Measurements from ENCODE around the gene FTO.
A peak's percentile ranks its signal among the peaks of the same experiment; 100 is the strongest.
"Not testable (repeated sequence)": the region's sequence is repeated elsewhere in the genome, so short reads cannot be mapped to it uniquely, and the experiment has no call there.

The FTO gene

DNA sequence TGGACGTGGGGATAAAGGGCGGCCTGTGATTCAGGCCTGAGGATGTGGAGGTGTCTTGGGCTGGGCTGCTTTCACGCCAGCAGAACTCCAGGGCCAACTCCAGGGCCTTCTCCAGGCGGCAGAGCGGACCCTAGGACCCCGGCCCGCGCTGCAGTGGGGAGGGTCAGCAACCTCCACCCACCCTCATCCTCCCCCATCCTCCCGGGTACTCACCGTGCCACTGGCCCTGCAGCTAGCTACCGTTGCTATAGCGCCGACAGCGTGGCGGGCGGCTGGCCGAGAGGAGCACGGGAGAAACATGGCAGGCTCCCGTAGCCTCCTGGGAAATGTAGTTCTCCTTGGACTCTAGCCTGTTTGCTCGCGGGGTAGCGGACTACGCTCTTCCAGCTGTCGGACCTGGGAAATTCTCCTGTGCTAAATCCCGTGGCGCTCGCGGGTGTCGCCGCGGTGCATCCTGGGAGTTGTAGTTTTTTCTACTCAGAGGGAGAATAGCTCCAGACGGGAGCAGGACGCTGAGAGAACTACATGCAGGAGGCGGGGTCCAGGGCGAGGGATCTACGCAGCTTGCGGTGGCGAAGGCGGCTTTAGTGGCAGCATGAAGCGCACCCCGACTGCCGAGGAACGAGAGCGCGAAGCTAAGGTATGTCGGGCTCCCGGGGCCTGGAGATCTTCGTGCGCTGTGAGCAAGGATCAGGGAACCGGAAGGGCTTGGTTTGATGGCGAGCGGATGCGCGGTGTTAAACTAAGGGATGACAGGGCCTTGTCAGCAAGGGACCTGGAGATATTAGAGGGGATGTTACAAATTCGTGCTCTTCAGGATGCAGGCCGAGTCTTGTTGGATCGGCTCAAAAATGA is at the start of gene FTO, which contains the start of gene RPGRIP1L:
Gene FTO, plus strand, starts transcription at position 567 of the 855 bp plus-strand sequence.
Gene RPGRIP1L, minus strand, starts transcription at position 270 of the 855 bp plus-strand sequence. CDS start 3,136 bp downstream, outside the sequence.
- DNase-seq (ENCODE audit: low read depth), result peak; percentile 98

- DNase-seq (ENCODE audit: low read depth), result no peak
These were observed 49.0 kb upstream of the FTO start for GRCh38 chr16:53654946-53655345.

GRCh38 chr16:53662072-53662471 is 41.9 kb upstream of the FTO start:
- DNase-seq (ENCODE audit: low read depth), result no peak

- DNase-seq (ENCODE audit: low read depth), result no peak
These were observed 39.1 kb upstream of the FTO start for GRCh38 chr16:53664724-53665345.

DNA sequence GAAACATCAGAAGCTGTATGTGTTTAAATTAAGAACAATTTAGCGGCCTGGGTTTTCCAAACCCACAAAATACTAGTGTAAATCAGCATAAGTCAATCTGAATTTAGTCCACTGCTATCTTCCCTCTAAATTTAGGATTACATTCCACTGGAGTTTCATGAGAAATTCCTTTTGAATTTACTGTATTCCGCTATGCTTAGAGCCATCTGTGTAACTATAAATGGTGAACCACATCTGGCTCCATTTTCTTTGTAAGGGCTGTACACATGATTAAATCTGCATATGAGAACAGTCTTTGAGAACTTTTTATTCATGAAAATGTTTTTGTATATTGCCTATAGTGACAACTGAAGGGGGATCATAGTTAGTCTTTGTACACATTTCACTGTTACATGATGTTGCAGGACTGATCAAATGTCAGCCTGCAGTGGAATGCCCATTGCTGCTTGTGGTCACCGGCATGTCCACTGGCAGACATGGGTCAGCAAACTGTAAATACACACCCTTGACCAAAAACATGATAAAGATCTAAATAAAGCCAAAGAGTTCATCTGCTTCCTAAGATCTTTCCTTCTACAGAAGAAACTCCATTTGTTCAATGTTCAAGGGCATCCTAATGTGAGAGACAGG is 37.1 kb upstream of the FTO start:
- DNase-seq (ENCODE audit: low read depth), result no peak

DNA sequence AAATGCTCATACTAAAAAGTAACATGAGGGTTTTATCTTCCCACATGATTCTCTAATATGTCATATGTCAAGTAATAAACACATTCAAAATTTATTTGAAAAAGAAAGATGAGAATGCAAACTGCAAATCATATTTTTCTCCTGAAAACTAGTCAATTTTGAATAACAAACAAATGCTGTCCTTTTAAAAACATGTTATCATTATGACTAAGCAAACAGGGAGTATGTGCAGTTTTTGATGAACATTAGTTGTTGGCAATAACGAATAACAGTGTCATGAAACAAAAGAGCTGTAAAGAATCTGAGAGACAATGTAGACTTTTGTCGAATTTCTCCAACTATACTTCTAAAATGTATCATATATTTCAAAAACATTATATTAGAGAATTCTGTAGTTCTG is 35.1 kb upstream of the FTO start:
- no peak for DNase-seq (ENCODE audit: low read depth)

- no peak for DNase-seq (ENCODE audit: low read depth)
These were observed 31.5 kb upstream of the FTO start for GRCh38 chr16:53672461-53672860.

GRCh38 chr16:53673189-53673588 is 30.8 kb upstream of the FTO start:
- no peak for DNase-seq (ENCODE audit: low read depth)

GRCh38 chr16:53678155-53678554 is 25.8 kb upstream of the FTO start:
- DNase-seq (ENCODE audit: low read depth), result no peak

DNA sequence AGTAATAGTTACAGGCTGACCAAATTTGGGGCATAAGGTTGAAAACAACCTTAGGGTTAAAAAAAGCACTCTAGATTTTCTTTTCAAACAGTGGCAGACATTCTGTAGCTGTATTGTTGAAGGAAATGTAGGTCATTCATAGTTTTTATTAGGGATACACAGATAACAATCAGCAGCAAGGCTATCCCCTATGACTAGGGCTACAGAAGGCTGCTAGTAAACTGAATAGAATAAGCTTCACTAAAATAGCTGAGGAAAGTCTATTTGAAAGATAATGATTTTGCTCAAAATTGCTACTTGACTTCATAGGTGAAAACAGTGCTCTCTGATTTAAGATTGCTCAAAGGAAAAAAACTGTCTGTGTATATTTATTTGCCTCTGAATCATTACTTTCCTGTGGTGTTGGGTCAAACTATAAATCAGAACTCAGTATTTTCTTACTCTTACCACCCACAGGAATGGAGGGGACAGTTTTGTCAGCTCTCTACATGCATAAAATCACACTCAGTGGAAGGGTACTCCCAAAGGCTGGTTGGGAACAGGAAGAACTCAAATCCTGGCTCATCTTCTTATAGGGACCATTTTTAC is 25.1 kb upstream of the FTO start:
- DNase-seq (ENCODE audit: low read depth), result no peak

DNA sequence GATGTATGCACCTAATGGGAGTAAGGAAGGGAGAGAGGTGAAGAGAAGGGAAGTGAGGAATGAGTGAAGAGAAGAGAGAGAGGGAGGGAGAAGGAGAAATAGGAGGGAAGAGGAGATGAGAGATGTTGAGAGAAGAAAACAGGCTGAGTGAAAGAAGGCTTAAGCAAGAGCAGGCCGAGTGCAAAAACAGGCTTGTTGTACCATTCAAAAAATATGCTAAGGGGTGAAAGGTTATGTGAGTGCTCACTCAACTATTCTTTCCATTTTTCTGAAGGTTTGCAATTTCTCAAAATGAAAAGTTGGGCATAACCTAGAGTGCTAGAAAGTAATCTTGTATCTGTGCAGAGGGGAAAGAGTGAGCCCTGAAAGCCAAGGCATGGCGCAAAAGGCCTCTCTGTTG is 23.2 kb upstream of the FTO start:
- no peak for DNase-seq (ENCODE audit: low read depth)

DNA sequence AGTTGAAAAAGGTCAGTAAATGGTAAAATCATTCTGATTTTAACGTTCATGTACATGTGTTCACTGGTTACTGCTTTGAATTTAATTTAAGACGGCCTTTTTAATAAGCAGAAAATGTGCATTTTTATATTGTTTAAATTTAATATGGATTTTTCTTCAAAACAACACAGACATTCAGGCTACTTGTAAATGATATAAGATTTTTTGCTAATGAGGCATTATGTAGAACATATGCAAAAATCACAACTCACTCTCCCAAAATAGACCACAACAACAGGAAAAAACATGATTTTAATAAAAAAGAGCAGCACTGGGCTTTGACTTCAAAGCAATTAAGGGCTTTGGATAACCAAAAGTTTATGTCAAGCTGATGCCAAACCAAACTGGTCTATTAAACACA is 22.6 kb upstream of the FTO start:
- no peak for DNase-seq (ENCODE audit: low read depth)

GRCh38 chr16:53685334-53685733 is 18.6 kb upstream of the FTO start:
- DNase-seq (ENCODE audit: low read depth), result not testable (repeated sequence)

GRCh38 chr16:53686710-53687109 is 17.2 kb upstream of the FTO start:
- no peak for DNase-seq (ENCODE audit: low read depth)

- no peak for DNase-seq (ENCODE audit: low read depth)
These were observed 14.3 kb upstream of the FTO start for GRCh38 chr16:53689636-53690035.

DNA sequence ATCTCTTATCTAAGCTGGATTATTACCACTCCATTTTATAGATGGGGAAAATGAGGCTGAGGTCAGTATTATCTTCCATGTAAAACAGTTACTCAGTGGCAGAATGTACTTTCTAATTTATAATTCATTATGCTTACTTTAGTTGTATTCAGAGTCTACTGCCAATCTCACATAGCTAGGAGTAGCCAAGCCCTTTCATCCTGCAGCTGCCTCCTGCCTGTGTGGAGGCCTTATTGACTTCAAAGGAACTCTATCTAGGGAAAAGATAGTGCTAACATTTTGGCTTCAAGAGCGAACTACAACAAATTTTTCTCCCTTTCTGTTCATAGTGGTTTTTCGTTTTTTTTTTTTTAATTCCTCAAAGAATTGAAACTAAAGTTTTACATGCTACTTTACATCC is 13.2 kb upstream of the FTO start:
- no peak for DNase-seq (ENCODE audit: low read depth)

DNA sequence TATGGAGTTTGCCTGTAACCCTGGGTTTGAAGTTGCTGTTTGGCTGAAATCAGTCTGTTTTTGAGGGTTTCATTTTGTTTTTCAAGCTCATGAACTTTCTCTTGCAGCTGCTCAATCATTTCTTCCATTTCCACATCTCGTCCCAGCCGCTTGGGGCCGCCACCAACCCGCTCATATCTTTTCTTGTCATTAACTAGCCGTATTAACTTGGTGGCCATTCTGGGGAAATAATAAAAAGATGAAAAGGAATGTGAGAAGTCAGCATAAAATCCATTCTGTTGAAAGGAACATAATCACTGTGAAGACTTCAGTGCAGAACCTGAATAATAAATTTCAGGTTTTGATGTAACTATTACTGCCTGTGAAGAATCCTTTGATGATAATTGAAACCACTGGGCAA is 11.8 kb upstream of the FTO start:
- DNase-seq (ENCODE audit: low read depth), result no peak

- DNase-seq (ENCODE audit: low read depth), result no peak
These were observed 10.6 kb upstream of the FTO start for GRCh38 chr16:53693320-53693719.

DNA sequence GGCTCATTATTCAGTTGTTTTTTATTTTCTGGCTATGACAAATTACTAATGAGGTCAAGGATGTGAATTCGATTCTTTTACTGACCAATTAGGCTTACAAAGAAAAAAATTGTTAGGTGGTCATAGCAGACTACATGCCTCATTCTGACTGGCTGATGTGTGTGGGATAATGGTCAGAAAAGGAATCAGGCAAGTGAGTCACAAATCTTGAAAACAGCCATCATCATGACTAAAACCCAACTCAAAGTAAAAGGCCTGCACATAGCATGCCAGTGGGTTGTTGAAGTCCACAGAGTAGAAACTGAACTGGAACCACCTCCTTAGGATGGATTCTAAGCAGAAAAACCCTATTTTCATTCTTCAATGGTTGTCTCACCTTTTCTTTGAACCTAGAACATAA is 8.9 kb upstream of the FTO start:
- DNase-seq (ENCODE audit: low read depth), result no peak

GRCh38 chr16:53698271-53698670 is 5.7 kb upstream of the FTO start:
- DNase-seq (ENCODE audit: low read depth), result not testable (repeated sequence)

DNA sequence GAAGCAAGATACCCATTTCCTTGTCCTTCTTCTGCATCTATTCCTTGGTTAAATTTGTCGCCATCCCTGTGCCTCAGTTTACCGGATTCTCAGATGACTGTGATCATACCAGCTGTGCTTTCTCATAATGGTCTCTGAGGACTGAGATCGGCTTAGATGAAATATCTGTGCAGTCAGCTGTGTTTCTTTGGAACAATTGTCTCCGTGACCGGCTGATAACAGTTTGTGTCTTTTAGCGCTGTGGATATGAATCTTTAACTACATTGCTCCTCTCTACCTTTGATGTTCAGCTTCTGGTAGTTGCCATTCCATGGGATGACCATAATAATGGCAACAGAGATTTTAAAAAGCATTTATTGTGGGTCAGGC is 473 bp downstream of the FTO start:
- no peak for DNase-seq (ENCODE audit: low read depth)

DNA sequence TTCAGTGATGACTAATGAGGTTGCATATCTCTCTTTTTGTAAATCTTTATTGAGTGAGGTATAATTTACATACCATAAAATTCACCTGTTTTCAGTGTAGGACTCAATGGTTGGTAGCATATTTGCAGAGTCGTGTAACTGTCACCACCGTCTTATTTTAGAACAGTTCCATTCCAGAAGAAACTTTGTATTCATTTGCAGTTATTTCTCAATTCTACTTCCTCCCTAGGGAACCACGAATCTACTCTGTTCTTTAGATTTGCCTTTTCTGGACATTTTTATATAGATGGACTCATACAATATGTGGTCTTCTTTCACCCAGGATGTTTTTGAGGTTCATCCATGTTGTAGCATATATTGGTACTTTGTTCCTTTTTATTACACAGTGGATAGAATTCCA is 3.7 kb downstream of the FTO start:
- no peak for DNase-seq (ENCODE audit: low read depth)

DNA sequence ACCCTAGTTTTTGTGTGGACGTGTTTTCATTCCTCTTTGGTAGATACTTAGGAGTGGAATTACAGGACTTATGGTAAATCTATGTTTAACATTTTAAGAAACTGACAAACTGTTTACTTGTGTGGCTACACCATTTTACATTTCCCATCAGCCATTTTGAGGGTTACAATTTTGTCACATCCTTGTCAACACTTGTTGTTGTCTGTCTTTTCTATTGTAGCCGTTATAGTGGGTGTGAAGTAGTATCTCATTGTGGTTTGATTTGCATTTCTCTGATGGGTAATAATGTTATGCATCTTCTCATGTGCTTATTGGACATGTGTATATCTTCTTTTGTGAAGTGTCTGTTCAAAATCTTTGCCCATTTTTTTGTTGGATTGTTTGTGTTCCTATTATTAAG is 4.5 kb downstream of the FTO start:
- DNase-seq (ENCODE audit: low read depth), result no peak

All from stimulated activated CD8-positive, alpha-beta memory T cell treated with anti-CD3 and anti-CD28 coated beads, Interleukin-7, amount 100 ng/mL, for 24 hours (primary cell).